ENCODE results near the gene CDK5R2.

- no peak for TF ChIP-seq CTCF (IDR thresholded peaks at IDR 0.05)
- TF ChIP-seq EZH2 (IDR thresholded peaks at IDR 0.05) = no peak
Observed at GRCh38 chr2:219010873-219011272, 51.4 kb downstream of the CDK5R2 start.

Data from neural progenitor cell (in vitro differentiated cells).